Activated T-helper 1 cell treated with Interleukin-2 at 50 U/mL for 16 hours (primary cell): ENCODE data around the gene CDIP1.
A peak's percentile ranks its signal among the peaks of the same experiment; 100 is the strongest.
"Not testable (repeated sequence)": the region's sequence is repeated elsewhere in the genome, so short reads cannot be mapped to it uniquely, and the experiment has no call there.

Source experiments
- DNase-seq: peaks from one replicate; pipeline ENCODE4 v3.0.0-alpha.2; 2020; ENCODE audit warnings: low read depth

Gene CDIP1

GRCh38 chr16:4538350-4539235 is at the start of gene CDIP1:
CDIP1 (minus strand) TSS chr16:4538773; CDS start chr16:4514130, 24,643 bp downstream.
- peak; percentile 90 for DNase-seq

- DNase-seq, result no peak
Measured at GRCh38 chr16:4586291-4586690, 47.7 kb upstream of the CDIP1 start.

DNA sequence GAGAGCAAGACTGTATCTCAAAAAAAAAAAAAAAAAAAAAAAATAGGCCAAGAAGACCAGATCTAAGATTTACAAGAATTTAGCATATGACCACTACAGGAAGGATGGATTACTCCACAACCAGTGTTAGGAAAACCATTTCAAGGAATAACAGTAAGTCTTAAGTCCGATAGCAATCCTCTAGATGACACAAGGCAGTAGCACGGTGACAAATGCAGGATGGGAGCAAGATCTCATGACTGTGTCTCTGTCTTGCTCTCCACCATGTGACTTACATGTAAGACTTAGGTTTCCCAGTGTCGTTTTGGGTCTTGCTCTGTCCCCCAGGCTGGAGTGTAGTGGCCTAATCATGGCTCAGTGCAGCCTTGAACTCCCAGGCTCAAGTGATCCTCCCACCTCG is 45.3 kb upstream of the CDIP1 start:
- DNase-seq, result no peak

DNA sequence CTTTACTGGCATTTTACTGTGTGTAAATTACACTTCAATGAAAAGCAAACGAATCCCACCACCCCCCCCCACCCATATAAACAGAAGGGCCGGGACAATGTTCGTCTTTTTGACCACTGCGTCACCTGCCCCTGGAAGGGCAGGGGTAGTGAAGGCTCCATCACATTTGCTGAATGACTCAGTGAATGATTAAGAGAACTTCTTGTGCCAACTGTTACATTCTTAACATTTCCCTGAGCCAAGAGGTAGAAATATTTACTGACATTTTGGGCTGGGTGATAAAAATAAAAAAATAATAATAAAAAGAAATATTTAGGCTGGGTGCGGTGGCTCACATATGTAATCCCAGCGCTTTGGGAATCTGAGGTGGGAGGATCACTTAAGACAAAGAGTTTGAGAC is 41.7 kb upstream of the CDIP1 start:
- no peak for DNase-seq

DNA sequence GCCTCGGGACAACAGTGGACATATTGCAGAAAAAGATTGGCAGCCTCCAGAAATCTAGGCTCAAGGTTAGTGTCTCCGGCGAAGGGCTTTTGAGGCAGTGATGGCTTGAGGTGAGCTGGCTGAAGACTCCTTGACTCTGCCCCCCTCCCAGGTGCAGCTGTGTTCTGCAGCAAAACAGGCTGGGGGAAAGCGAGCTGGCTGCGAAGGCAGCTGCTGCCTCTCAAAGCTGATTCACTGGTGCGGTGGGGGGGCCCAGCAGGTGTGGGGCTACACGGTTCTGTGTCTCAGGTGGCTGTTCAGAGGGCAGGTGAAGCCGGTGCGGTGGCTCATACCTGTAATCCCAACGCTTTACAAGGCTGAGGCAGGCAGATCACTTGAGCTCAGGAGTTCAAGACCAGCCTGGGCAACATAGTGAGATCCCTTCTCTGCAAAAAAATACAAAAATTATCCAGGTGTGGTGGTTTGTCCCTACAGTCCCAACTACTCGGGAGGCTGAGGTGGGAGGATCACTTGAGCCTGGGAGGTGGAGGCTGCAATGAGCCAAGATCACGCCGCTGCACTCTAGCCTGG is 40.5 kb upstream of the CDIP1 start:
- no peak for DNase-seq

GRCh38 chr16:4576008-4576407 is 37.4 kb upstream of the CDIP1 start:
- DNase-seq, result no peak

GRCh38 chr16:4574919-4575705 is 36.5 kb upstream of the CDIP1 start:
- no peak for DNase-seq

DNA sequence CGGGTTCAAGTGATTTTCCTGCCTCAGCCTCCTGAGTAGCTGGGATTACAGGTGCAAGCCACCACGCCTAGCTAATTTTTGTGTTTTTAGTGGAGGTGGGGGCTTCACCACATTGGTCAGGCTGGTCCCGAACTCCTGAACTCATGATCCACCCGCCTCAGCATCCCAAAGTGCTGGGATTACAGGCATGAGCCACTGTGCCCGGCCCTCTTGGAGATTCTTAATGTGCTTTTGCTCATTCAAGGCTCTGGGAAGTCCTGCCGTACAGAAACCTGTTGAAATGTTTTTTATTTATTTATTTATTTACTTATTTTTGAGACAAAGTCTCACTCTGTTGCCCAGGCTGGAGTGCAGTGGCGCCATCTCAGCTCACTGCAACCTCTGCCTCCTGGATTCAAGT is 35.4 kb upstream of the CDIP1 start:
- not testable (repeated sequence) for DNase-seq

- DNase-seq, result no peak
Measured at GRCh38 chr16:4572715-4573114, 34.1 kb upstream of the CDIP1 start.

- no peak for DNase-seq
Measured at GRCh38 chr16:4570688-4571321, 32.2 kb upstream of the CDIP1 start.

DNA sequence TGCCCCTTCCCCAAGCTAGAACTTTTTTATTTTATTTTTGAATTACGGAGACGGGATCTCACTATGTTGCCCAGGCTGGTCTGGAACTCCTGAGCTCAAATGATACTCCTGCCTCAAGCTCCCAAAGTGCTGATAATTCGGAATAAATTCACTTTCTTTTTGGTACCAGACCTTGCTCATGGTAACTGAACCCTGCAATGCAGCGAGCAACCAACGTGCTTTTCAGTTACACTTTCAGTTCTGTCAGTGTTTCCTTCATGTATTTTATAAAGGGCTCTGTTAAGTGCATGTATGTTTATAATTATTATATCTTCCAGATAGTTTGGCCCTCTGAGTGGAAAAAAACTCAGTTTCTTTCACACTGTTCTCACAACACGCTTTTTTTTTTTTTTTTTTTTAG is 31.5 kb upstream of the CDIP1 start:
- no peak for DNase-seq

- no peak for DNase-seq
Measured at GRCh38 chr16:4566144-4566543, 27.6 kb upstream of the CDIP1 start.

DNA sequence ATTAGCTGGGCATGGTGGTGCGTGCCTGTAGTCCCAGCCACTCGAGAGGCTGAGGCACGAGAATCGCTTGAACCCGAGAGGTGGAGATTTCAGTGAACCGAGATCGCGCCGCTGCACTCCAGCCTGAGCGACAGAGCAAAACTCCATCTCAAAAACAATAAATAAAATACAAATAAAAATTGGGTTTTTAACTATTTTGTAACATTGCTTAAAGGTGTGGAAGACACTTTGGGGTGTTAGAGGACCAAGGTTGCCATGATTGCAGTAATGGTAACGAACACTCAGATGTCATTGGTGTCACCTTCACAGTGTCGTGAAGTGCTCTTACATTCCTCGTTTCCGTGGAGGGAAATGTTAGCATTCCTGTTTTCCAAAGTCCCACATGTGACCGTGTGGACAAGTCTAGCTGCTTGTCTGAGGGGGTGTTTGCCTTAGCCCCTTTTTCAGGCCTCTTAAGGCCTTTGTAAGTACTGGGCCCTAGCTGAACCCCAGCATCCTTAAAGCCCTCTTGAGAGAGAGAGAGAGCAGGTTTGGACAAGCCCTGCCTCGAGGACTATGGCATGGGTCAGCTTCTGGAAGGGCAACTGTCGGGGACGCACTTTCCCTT is 26.2 kb upstream of the CDIP1 start:
- no peak for DNase-seq

DNA sequence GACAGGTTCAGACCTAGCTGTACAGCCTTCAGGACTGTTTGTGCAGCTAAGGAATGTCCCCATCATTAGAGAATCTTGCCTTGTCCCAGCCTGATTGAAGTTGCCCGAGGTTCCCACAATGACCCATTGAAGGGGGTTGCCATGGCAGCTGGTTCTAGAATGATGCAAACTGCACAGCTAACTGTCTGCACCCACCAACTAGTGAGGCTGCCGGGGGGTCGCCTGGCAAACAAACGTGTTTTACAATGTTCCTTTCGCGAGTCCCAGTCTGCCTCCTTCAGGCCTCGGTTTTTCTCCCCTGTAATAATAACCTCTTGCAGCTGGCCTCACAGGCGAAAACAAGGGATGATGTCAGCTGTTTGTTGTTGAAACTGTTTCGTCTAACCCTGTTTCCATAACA is 23.0 kb upstream of the CDIP1 start:
- no peak for DNase-seq

GRCh38 chr16:4557973-4558372 is 19.4 kb upstream of the CDIP1 start:
- no peak for DNase-seq

- no peak for DNase-seq
Measured at GRCh38 chr16:4556580-4556979, 18.0 kb upstream of the CDIP1 start.

GRCh38 chr16:4556112-4556511 is 17.5 kb upstream of the CDIP1 start, which contains the start of gene C16orf96:
C16orf96 (plus strand) TSS chr16:4556340; CDS start chr16:4556490, 150 bp downstream.
- DNase-seq, result no peak

DNA sequence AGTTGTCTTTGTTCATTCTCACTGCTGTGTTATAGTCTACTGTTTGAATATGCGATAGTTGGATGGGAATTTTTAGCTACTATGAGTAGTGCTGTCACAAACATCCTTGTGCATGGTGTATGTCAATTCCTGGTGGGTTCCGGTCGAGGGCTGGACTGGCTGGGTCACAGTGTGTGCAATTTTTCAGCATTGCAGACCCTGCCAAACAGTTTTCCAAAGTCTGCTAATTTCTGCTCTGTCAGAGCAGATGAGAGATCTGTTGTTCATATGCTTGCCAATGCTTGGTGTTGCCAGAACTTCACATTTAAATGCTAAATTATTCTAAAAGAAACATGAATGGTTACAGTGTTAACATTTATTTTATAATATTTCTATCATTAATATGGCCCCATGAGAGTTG is 14.0 kb upstream of the CDIP1 start:
- no peak for DNase-seq

- no peak for DNase-seq
Measured at GRCh38 chr16:4550591-4550990, 12.0 kb upstream of the CDIP1 start.

GRCh38 chr16:4548124-4548523 is 9.6 kb upstream of the CDIP1 start:
- DNase-seq, result no peak

- no peak for DNase-seq
Measured at GRCh38 chr16:4544473-4544872, 5.9 kb upstream of the CDIP1 start.
